H1 (cell line): ENCODE data around the gene RBM14. TPM values are rescaled to one million over a fixed set of nuclear protein-coding genes. Genes with fewer than 3 reads are reported as not detected.

Experiments
- CTCF ChIA-PET: fragments of 300-600 bp; sonication (Branson Sonifier 250); formaldehyde crosslinking; loops from one replicate; lab custom pipeline; 2021; ENCODE audit not compliant: partially characterized antibody; lab: Charles Lee
- POLR2A ChIA-PET: fragments of 300-600 bp; sonication (Branson Sonifier 250); formaldehyde crosslinking; loops from one replicate; lab custom pipeline; 2021; ENCODE audit warnings: inconsistent platforms; ENCODE audit not compliant: partially characterized antibody; lab: Charles Lee
- DNase-seq, 2 experiments: peaks; one replicate each; pipeline versions ENCODE4 v3.0.0 to v3.0.0-alpha.2; 2010 to 2022; ENCODE audit warnings: low spot score in 2 of 2, low read depth in 1 of 2, mixed read lengths in 1 of 2
- FAIRE-seq: peaks from 2 replicates; lab custom pipeline; 2011; peaks lifted over from hg19 to GRCh38; lab: Jason Lieb, UNC
- H2AFZ ChIP-seq: 2 replicates; pipeline ENCODE4 v1.8.1; 2012; ENCODE audit warnings: low read length, inconsistent platforms
- H2AK5ac ChIP-seq: 2 replicates; pipeline ENCODE4 v1.6.1; 2013; ENCODE audit warnings: low read depth, low read length
- H2BK120ac ChIP-seq: replicated peaks from 2 replicates; pipeline ENCODE3; 2013; ENCODE audit warnings: low read depth, low read length, inconsistent platforms
- H2BK12ac ChIP-seq: 2 replicates; pipeline ENCODE4 v1.6.1; 2013; ENCODE audit warnings: low read depth, low read length
- H2BK15ac ChIP-seq: 2 replicates; pipeline ENCODE4 v1.6.1; 2013; ENCODE audit warnings: low read length
- H2BK20ac ChIP-seq: 2 replicates; pipeline ENCODE4 v1.6.1; 2013; ENCODE audit warnings: low read length
- H2BK5ac ChIP-seq: 2 replicates; pipeline ENCODE4 v1.6.1; 2013; ENCODE audit warnings: low read depth, low read length
- H3K14ac ChIP-seq: 2 replicates; pipeline ENCODE4 v1.6.1; 2013; ENCODE audit warnings: inconsistent platforms; ENCODE audit not compliant: insufficient read length
- H3K18ac ChIP-seq: 2 replicates; pipeline ENCODE4 v1.6.1; 2013; ENCODE audit warnings: low read length; ENCODE audit errors: extremely low read depth
- H3K23ac ChIP-seq: 2 replicates; pipeline ENCODE4 v1.6.1; 2013; ENCODE audit warnings: inconsistent platforms; ENCODE audit not compliant: insufficient read length
- H3K23me2 ChIP-seq: 2 replicates; pipeline ENCODE4 v1.6.1; 2013; ENCODE audit warnings: low read depth, low read length
- H3K27ac ChIP-seq: 2 replicates; pipeline ENCODE4 v1.6.1; 2011; ENCODE audit warnings: low read depth, low read length, inconsistent platforms
- H3K27me3 ChIP-seq, 4 experiments: replicated peaks in 1 of 4; 1 replicate in 1 of 4; 2 replicates in 3 of 4; pipeline versions ENCODE4 v1.6.1 to v1.8.1; 2011 to 2013; ENCODE audit warnings: low read length in 3 of 4, mild to moderate bottlenecking in 3 of 4, inconsistent platforms in 2 of 4, mixed read lengths in 2 of 4, moderate library complexity in 1 of 4; ENCODE audit not compliant: control insufficient read depth in 3 of 4, insufficient read depth in 3 of 4; ENCODE audit errors: extremely low read depth in 1 of 4
- H3K36me3 ChIP-seq, 4 experiments: 2 replicates each; pipeline versions ENCODE4 v1.6.1 to v1.8.1; 2011 to 2013; ENCODE audit warnings: mild to moderate bottlenecking in 4 of 4, low read length in 3 of 4, moderate library complexity in 2 of 4, control low read depth in 1 of 4, inconsistent platforms in 1 of 4; ENCODE audit not compliant: insufficient read depth in 4 of 4, control insufficient read depth in 2 of 4
- H3K4ac ChIP-seq: replicated peaks from 2 replicates; pipeline ENCODE3; 2013; ENCODE audit warnings: low read length, low read depth, mixed read lengths, inconsistent platforms; ENCODE audit not compliant: insufficient read length
- H3K4me1 ChIP-seq, 4 experiments: replicated peaks in 1 of 4; 1 replicate in 1 of 4; 2 replicates in 3 of 4; pipeline versions ENCODE4 v1.6.1 to v1.8.1; 2011 to 2013; ENCODE audit warnings: low read length in 3 of 4, inconsistent platforms in 2 of 4, mixed read lengths in 1 of 4; ENCODE audit not compliant: insufficient read depth in 4 of 4, control insufficient read depth in 3 of 4
- H3K4me2 ChIP-seq, 2 experiments: 2 replicates each; pipeline versions ENCODE4 v1.6.1 to v1.8.1; 2011 to 2013; ENCODE audit warnings: low read depth in 2 of 2, low read length in 2 of 2, control low read depth in 1 of 2, inconsistent platforms in 1 of 2, mild to moderate bottlenecking in 1 of 2; ENCODE audit not compliant: insufficient read depth in 1 of 2
- H3K4me3 ChIP-seq, 4 experiments: fragments of 200-600, 300-600 bp in 1 of 4; sonication (generic), shearing (Covaris generic), sonication (Bioruptor Twin) in 1 of 4; 2 replicates each; pipeline versions ENCODE4 v1.5.1 to v1.8.1; 2011 to 2016; ENCODE audit warnings: low read length in 4 of 4, low read depth in 3 of 4, control low read depth in 2 of 4, inconsistent platforms in 2 of 4, mild to moderate bottlenecking in 2 of 4, mixed read lengths in 1 of 4, moderate library complexity in 1 of 4; ENCODE audit not compliant: insufficient read depth in 2 of 4; ENCODE audit errors: extremely low read depth in 1 of 4
- H3K56ac ChIP-seq: replicated peaks from 2 replicates; pipeline ENCODE3; 2013; ENCODE audit warnings: low read depth, mild to moderate bottlenecking, mixed read lengths, low read length, inconsistent platforms; ENCODE audit not compliant: insufficient read length
- H3K79me1 ChIP-seq: 2 replicates; pipeline ENCODE4 v1.6.1; 2013; ENCODE audit warnings: low read depth, low read length, control low read depth
- H3K79me2 ChIP-seq, 2 experiments: 2 replicates each; pipeline versions ENCODE4 v1.6.1 to v1.8.1; 2012 to 2013; ENCODE audit warnings: low read length in 2 of 2, mild to moderate bottlenecking in 2 of 2, inconsistent platforms in 1 of 2; ENCODE audit not compliant: insufficient read depth in 2 of 2, control insufficient read depth in 1 of 2
- H3K9ac ChIP-seq, 4 experiments: replicated peaks in 1 of 4; 1 replicate in 1 of 4; 2 replicates in 3 of 4; pipeline versions ENCODE4 v1.6.1 to v1.8.1; 2011 to 2013; ENCODE audit warnings: low read depth in 3 of 4, low read length in 3 of 4, control low read depth in 2 of 4, mild to moderate bottlenecking in 2 of 4, moderate library complexity in 2 of 4, inconsistent platforms in 1 of 4; ENCODE audit errors: extremely low read depth in 1 of 4
- H3K9me3 ChIP-seq, 2 experiments: 2 replicates each; pipeline versions ENCODE4 v1.6.1 to v1.8.1; 2012 to 2013; ENCODE audit warnings: mild to moderate bottlenecking in 2 of 2, moderate library complexity in 2 of 2, control low read depth in 1 of 2, inconsistent platforms in 1 of 2, low read depth in 1 of 2, low read length in 1 of 2, mixed read lengths in 1 of 2; ENCODE audit not compliant: insufficient read depth in 2 of 2
- H4K20me1 ChIP-seq, 2 experiments: replicated peaks in 1 of 2; 2 replicates each; pipeline versions ENCODE3 to v1.8.1; 2011 to 2013; ENCODE audit warnings: inconsistent platforms in 2 of 2, low read length in 2 of 2, mild to moderate bottlenecking in 1 of 2; ENCODE audit not compliant: insufficient read depth in 2 of 2, control insufficient read depth in 1 of 2
- H4K5ac ChIP-seq: 2 replicates; pipeline ENCODE4 v1.6.1; 2013; ENCODE audit warnings: low read length, low read depth, mixed read lengths, inconsistent platforms; ENCODE audit not compliant: insufficient read length
- H4K8ac ChIP-seq: 2 replicates; pipeline ENCODE4 v1.8.0; 2013; ENCODE audit warnings: mild to moderate bottlenecking, moderate library complexity, low read length, inconsistent platforms; ENCODE audit not compliant: insufficient read depth; ENCODE audit errors: extremely low read depth
- H4K91ac ChIP-seq: replicated peaks from 2 replicates; pipeline ENCODE3; 2013; ENCODE audit warnings: low read length, mixed read lengths, inconsistent platforms; ENCODE audit not compliant: insufficient read length
- BACH1 ChIP-seq: IDR thresholded peaks from 2 replicates; pipeline ENCODE4 v1.6.1; 2012; ENCODE audit warnings: low read length, improper control_type of control experiment
- WGBS, 2 experiments: shearing (Covaris generic) in 1 of 2; methylation state at CpG; one replicate each; pipeline versions ENCODE4 v1.1.6 to v1.1.7; 2013 to 2015; ENCODE audit warnings: low lambda C conversion rate in 2 of 2, mixed read lengths in 2 of 2, inconsistent platforms in 1 of 2, low coverage in 1 of 2, missing lambda C conversion rate in 1 of 2; ENCODE audit not compliant: insufficient replicate concordance in 2 of 2, insufficient coverage in 1 of 2, insufficient read length in 1 of 2; ENCODE audit errors: extremely low coverage in 1 of 2, missing lambda C conversion rate in 1 of 2; 5-methylcytosine and 5-hydroxymethylcytosine counted together
- polyA plus RNA-seq, 7 experiments: library from polyadenylated mRNA; depleted of rRNA in 3 of 7; stranded (reverse) in 5 of 7; unstranded in 2 of 7; fragments of >200 nt in 5 of 7; fragments of 200-250 nt in 2 of 7; gene quantifications; 1 replicate in 5 of 7; 2 replicates in 1 of 7; 4 replicates in 1 of 7; pipeline versions ENCODE4 v1.2.1 to v1.2.3, GENCODE V29; 2011 to 2013; ENCODE audit warnings: missing spikeins in 2 of 7, mixed read lengths in 2 of 7
- total RNA-seq: library from RNA; stranded (reverse); fragmentation: NEBNext Ultra II Directional; extraction: Animal tissue kit (Norgen Biotek cat#: 25700); gene quantifications from 2 replicates; pipeline ENCODE4 v1.2.1, GENCODE V29; 2021

RBM14 gene
- total and polyA plus RNA-seq, 2 of the 8 experiments (the other 6 are each of a cell fraction or from before 2014, with no cell fraction given) = 67.2 to 142 TPM

- no peaks in the 10 kb centered on the region for H3K4me1 ChIP-seq
- no peak overlapping the region for H4K5ac ChIP-seq
- peaks cover 17 to 90% of the 10 kb centered on the region in 2 experiments for H3K79me2 ChIP-seq
- H2BK5ac ChIP-seq = no peak overlapping the region
- no peak for DNase-seq
- no peak overlapping the region for H3K18ac ChIP-seq
- H4K91ac ChIP-seq = no peak overlapping the region
- peaks cover 26% of the 10 kb centered on the region for H3K79me1 ChIP-seq
- H3K23me2 ChIP-seq = no peaks in the 10 kb centered on the region
- H2AFZ ChIP-seq = no peak overlapping the region
- H3K56ac ChIP-seq = no peak overlapping the region
- 96% methylated on average over 6 of the region's 6 CpGs; no CpG with 5 or more reads in 1 of the 2 experiments for WGBS, 2 experiments
- H2BK12ac ChIP-seq = no peak overlapping the region
- POLR2A ChIA-PET = interaction anchor here (1.8 to 66.2 kb wide), 3 partner anchors 11 to 46 kb away, joined by 6 to 2165 read pairs (median 2165); partner anchors contain the start of genes CCDC87, CCS, RBM14 and RBM4
- no peak overlapping the region for H3K27ac ChIP-seq
- no peak overlapping the region for H3K14ac ChIP-seq
- no peaks in the 10 kb centered on the region for H3K27me3 ChIP-seq
- no peak overlapping the region for H2BK20ac ChIP-seq
- H3K23ac ChIP-seq = no peak overlapping the region
- CTCF ChIA-PET = interaction anchor here (1.3 kb wide), 1 partner anchor 141 kb away, joined by 4 read pairs; no protein-coding TSS in a partner anchor
- TF ChIP-seq BACH1 = no peak
- H2BK120ac ChIP-seq = no peak overlapping the region
- no peak overlapping the region for H3K4me2 ChIP-seq
- no peak for FAIRE-seq
- no peak overlapping the region for H2BK15ac ChIP-seq
- no peak overlapping the region for H4K8ac ChIP-seq
- no peak overlapping the region for H3K4ac ChIP-seq
- H2AK5ac ChIP-seq = no peak overlapping the region
- no peak overlapping the region for H3K4me3 ChIP-seq
- no peak overlapping the region for H3K9ac ChIP-seq
- H3K9me3 ChIP-seq = no peaks in the 10 kb centered on the region
- H3K36me3 ChIP-seq = peaks cover 26 to 65% (median 44%) of the 10 kb centered on the region in 4 experiments
- peaks cover 16 to 32% of the 10 kb centered on the region in 2 experiments for H4K20me1 ChIP-seq
Measured at GRCh38 chr11:66631883-66632282, 15.5 kb downstream of the RBM14 start.
